K562 (cell line): ENCODE measurements around the gene CCR2. TPM values are rescaled to one million over a fixed set of nuclear protein-coding genes. Genes with fewer than 3 reads are reported as not detected.
A peak's percentile ranks its signal among the peaks of the same experiment; 100 is the strongest.

Source experiments
- BDP1 ChIP-seq: IDR thresholded peaks from 3 replicates; pipeline ENCODE4 v1.6.1; 2011; ENCODE audit not compliant: insufficient read length, insufficient read depth
- BHLHE40 ChIP-seq: IDR thresholded peaks from 2 replicates; pipeline ENCODE4 v1.6.1; 2011; ENCODE audit warnings: low read length, improper control_type of control experiment
- CREM ChIP-seq: IDR thresholded peaks from 2 replicates; pipeline ENCODE4 v1.6.1; 2014; ENCODE audit warnings: antibody characterized with exemption, low read depth
- CSDE1 ChIP-seq, 2 experiments: fragments of 450-650 bp; IDR thresholded peaks; 2 replicates each; pipeline ENCODE4 v1.6.1; 2016; ENCODE audit warnings: mild to moderate bottlenecking in 1 of 2
- CXXC5 ChIP-seq: fragments of 250-450 bp; sonication (Bioruptor Pico); IDR thresholded peaks from 2 replicates; pipeline ENCODE4 v1.8.0; 2022; ENCODE audit warnings: inconsistent platforms, mild to moderate bottlenecking, moderate library complexity
- ELF2 ChIP-seq: fragments of 250-450 bp; sonication (Bioruptor Pico); IDR thresholded peaks from 2 replicates; pipeline ENCODE4 v1.5.0; 2021; ENCODE audit warnings: mild to moderate bottlenecking
- ETV1 ChIP-seq: fragments of 450-650 bp; conservative IDR thresholded peaks from 2 replicates; pipeline ENCODE4 v1.6.1; 2016; ENCODE audit warnings: missing genetic modification characterization, control low read depth, low read depth, missing compliant biosample characterization
- HNRNPK ChIP-seq: fragments of 200-400 bp; formaldehyde crosslinking; IDR thresholded peaks from one replicate; pipeline ENCODE4 v1.6.1; 2018; ENCODE audit warnings: mild to moderate bottlenecking, low read depth, low read length; ENCODE audit not compliant: poor library complexity, severe bottlenecking
- MTA1 ChIP-seq: fragments of 450-650 bp; IDR thresholded peaks from 2 replicates; pipeline ENCODE4 v1.6.1; 2017; ENCODE audit warnings: borderline replicate concordance
- NCOA6 ChIP-seq: fragments of 450-650 bp; IDR thresholded peaks from 2 replicates; pipeline ENCODE4 v1.6.1; 2017; ENCODE audit warnings: mild to moderate bottlenecking
- NFE2 ChIP-seq: IDR thresholded peaks from 2 replicates; pipeline ENCODE4 v1.6.1; 2014; ENCODE audit warnings: antibody characterized with exemption, low read depth
- NFIX ChIP-seq: fragments of 250-450 bp; sonication (Bioruptor Pico); IDR thresholded peaks from 2 replicates; pipeline ENCODE4 v1.4.0; 2020; ENCODE audit warnings: low read depth, mild to moderate bottlenecking, moderate library complexity
- NR1H2 ChIP-seq: sonication (generic); formaldehyde crosslinking; IDR thresholded peaks from 2 replicates; pipeline ENCODE4 v1.4.0; 2020; ENCODE audit warnings: mild to moderate bottlenecking, missing genetic modification reagents
- NR2C1 ChIP-seq, 2 experiments: fragments of 450-650 bp; IDR thresholded peaks; 2 replicates each; pipeline ENCODE4 v1.6.1; 2017; ENCODE audit warnings: mild to moderate bottlenecking in 2 of 2, antibody characterized with exemption in 1 of 2, inconsistent platforms in 1 of 2, missing compliant biosample characterization in 1 of 2, missing genetic modification characterization in 1 of 2
- PTTG1 ChIP-seq: fragments of 450-650 bp; IDR thresholded peaks from 2 replicates; pipeline ENCODE4 v1.6.1; 2016; ENCODE audit warnings: low read depth, mild to moderate bottlenecking, missing genetic modification characterization, missing compliant biosample characterization
- U2AF1 ChIP-seq: fragments of 200-400 bp; formaldehyde crosslinking; optimal IDR thresholded peaks from 2 replicates; pipeline ENCODE3; 2017; ENCODE audit warnings: mild to moderate bottlenecking, low read depth, low read length, moderate library complexity
- VEZF1 ChIP-seq: fragments of 200-800 bp; sonication (Bioruptor generic); IDR thresholded peaks from 2 replicates; pipeline ENCODE4 v1.6.1; 2017; ENCODE audit warnings: missing genetic modification characterization, missing compliant biosample characterization
- ZFX ChIP-seq: sonication (generic); formaldehyde crosslinking; IDR thresholded peaks from 2 replicates; pipeline ENCODE4 v1.8.0; 2022; ENCODE audit warnings: mild to moderate bottlenecking, missing genetic modification reagents, moderate library complexity
- ZNF239 ChIP-seq: fragments of 250-450 bp; sonication (Bioruptor Pico); IDR thresholded peaks from 2 replicates; pipeline ENCODE4 v1.4.0; 2020; ENCODE audit warnings: mild to moderate bottlenecking
- ZNF253 ChIP-seq: fragments of 250-450 bp; sonication (Bioruptor Pico); conservative IDR thresholded peaks from 2 replicates; pipeline ENCODE4 v1.6.1; 2021; ENCODE audit warnings: mild to moderate bottlenecking
- ZNF324 ChIP-seq: fragments of 250-450 bp; sonication (Bioruptor Pico); IDR thresholded peaks from 2 replicates; pipeline ENCODE4 v1.4.0; 2020; ENCODE audit warnings: mild to moderate bottlenecking
- ZNF717 ChIP-seq: fragments of 250-450 bp; sonication (Bioruptor Pico); IDR thresholded peaks from 2 replicates; pipeline ENCODE4 v1.5.0; 2021
- ZSCAN32 ChIP-seq: fragments of 450-650 bp; formaldehyde crosslinking; IDR thresholded peaks from 2 replicates; pipeline ENCODE4 v1.4.0; 2020; ENCODE audit warnings: mild to moderate bottlenecking, moderate library complexity
- polyA plus RNA-seq, 8 experiments: library from polyadenylated mRNA; depleted of rRNA in 4 of 8; stranded (reverse) in 5 of 8; unstranded in 3 of 8; fragments of >200 nt; fragmentation: Nextera tagmentation in 2 of 8; fragmentation: Illumina TruSeq in 1 of 8; extraction: Ambion mirVana in 2 of 8; extraction: Trizol in 1 of 8; gene quantifications; 2 replicates each; pipeline versions ENCODE4 v1.2.1 to v1.2.3, GENCODE V29; 2011 to 2014; ENCODE audit warnings: inconsistent platforms in 1 of 8, missing spikeins in 1 of 8
- total RNA-seq, 7 experiments: library from RNA; depleted of rRNA in 6 of 7; stranded (reverse); fragments of >200 nt in 6 of 7; fragmentation: Illumina TruSeq in 2 of 7; extraction: Trizol in 2 of 7; gene quantifications; 2 replicates each; pipeline versions ENCODE4 v1.2.1 to v1.2.3, GENCODE V29; 2011 to 2021; ENCODE audit warnings: low replicate concordance in 1 of 7
- TF ChIP-seq, protein P1 (sequence below): fragments of 250-450 bp; sonication (Bioruptor Pico); IDR thresholded peaks from 2 replicates; pipeline ENCODE4 v1.4.0; 2020

CCR2 gene
- total and polyA plus RNA-seq, 9 of the 15 experiments (the other 6 are each of a cell fraction or from before 2014, with no cell fraction given): not detected

GRCh38 chr3:46400000-46400734 is 46.3 kb downstream of the CCR2 start (continued):
- TF ChIP-seq NR1H2: no peak
- TF ChIP-seq CREM: peak; percentile 69
- no peak for TF ChIP-seq ZNF324 (CRISPR knock-in tag)
- no peak for TF ChIP-seq ZSCAN32 (CRISPR knock-in tag)
- TF ChIP-seq, protein P1, sequence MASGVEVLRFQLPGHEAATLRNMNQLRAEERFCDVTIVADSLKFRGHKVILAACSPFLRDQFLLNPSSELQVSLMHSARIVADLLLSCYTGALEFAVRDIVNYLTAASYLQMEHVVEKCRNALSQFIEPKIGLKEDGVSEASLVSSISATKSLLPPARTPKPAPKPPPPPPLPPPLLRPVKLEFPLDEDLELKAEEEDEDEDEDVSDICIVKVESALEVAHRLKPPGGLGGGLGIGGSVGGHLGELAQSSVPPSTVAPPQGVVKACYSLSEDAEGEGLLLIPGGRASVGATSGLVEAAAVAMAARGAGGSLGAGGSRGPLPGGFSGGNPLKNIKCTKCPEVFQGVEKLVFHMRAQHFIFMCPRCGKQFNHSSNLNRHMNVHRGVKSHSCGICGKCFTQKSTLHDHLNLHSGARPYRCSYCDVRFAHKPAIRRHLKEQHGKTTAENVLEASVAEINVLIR (CRISPR knock-in tag): peak; percentile 35; the same call in 1 of the 2 replicates
- TF ChIP-seq ZNF717 (CRISPR knock-in tag): no peak
- TF ChIP-seq NFIX (CRISPR knock-in tag): no peak
- no peak for TF ChIP-seq ZNF253 (CRISPR knock-in tag)
- no peak; the same call in 1 of the 2 replicates for TF ChIP-seq ETV1
- peak; percentile 90 for TF ChIP-seq NFE2
- TF ChIP-seq U2AF1: no peak
- TF ChIP-seq NCOA6: no peak
- no peak for TF ChIP-seq PTTG1 (tag)
- TF ChIP-seq VEZF1 (CRISPR knock-in tag): peak; percentile 87
- no peak for TF ChIP-seq CSDE1 (IDR thresholded peaks at IDR 0.05)
- TF ChIP-seq HNRNPK: no peak
- TF ChIP-seq ZNF239 (CRISPR knock-in tag): no peak
- TF ChIP-seq ELF2 (CRISPR knock-in tag): no peak
- TF ChIP-seq BDP1: no peak
- TF ChIP-seq BHLHE40: peak; percentile 67
- TF ChIP-seq MTA1: peak; percentile 85; the same call in 1 of the 2 replicates
- TF ChIP-seq ZFX: no peak
- TF ChIP-seq CXXC5: peak; percentile 64; the same call in 1 of the 2 replicates
- TF ChIP-seq NR2C1 (IDR thresholded peaks at IDR 0.05): peak; percentile 44; the same call in 1 of the 2 replicates
- peak; percentile 68 for TF ChIP-seq NR2C1 (tag; IDR thresholded peaks at IDR 0.05)
